HAP-1 (cell line): ENCODE results near the gene ATP9B.
"Not testable (repeated sequence)": the region's sequence is repeated elsewhere in the genome, so short reads cannot be mapped to it uniquely, and the experiment has no call there.

Source experiments
- DNase-seq, 2 experiments: peaks; one replicate each; pipeline ENCODE4 v3.0.0-alpha.2; 2016 to 2020; ENCODE audit warnings: low spot score in 2 of 2
- H3K27me3 ChIP-seq: fragments of 250-450 bp; sonication (Bioruptor Pico); 2 replicates; pipeline ENCODE4 v1.5.1; 2020; ENCODE audit warnings: low read depth, mild to moderate bottlenecking, moderate library complexity
- H3K36me3 ChIP-seq: fragments of 250-450 bp; sonication (Bioruptor Pico); replicated peaks from 2 replicates; pipeline ENCODE4 v1.5.1; 2020; ENCODE audit warnings: mild to moderate bottlenecking
- H3K4me1 ChIP-seq: fragments of 250-450 bp; sonication (Bioruptor Pico); 2 replicates; pipeline ENCODE4 v1.5.1; 2020; ENCODE audit warnings: mild to moderate bottlenecking
- H3K4me3 ChIP-seq: fragments of 250-450 bp; sonication (Bioruptor Pico); 2 replicates; pipeline ENCODE4 v1.5.1; 2020; ENCODE audit warnings: mild to moderate bottlenecking, moderate library complexity
- H3K9me3 ChIP-seq: fragments of 250-450 bp; sonication (Bioruptor Pico); 2 replicates; pipeline ENCODE4 v1.5.1; 2020; ENCODE audit warnings: mild to moderate bottlenecking, moderate library complexity
- in situ Hi-C: fragments of 300-500 bp; cut with MboI; formaldehyde crosslinking; loops from 3 replicates; pipeline ENCODE4 v1.14.3; 2020; ENCODE audit warnings: low sequenced_read_pairs, inconsistent platforms, mixed read lengths

ATP9B gene

DNA sequence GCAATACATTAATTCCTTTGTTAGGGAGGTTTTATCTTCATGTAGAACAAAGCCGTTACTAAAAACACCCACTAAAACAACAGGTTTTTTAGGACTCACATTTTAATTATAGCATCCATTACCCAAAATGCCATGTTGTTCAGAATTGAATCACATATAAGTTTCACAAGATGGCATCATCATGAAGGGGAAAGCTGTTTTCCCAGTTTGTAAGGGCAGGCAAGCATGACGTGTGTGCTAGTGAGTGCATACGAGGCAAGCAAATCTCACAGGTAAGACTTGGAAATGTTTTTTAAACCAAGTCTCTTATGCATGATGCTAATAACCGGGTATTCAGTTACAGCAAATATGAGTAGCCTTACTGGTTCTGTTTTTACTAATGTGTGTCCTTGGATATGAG lies 214.7 kb downstream of the ATP9B start:
- no peak overlapping the region for H3K4me3 ChIP-seq
- H3K27me3 ChIP-seq, result no peaks in the 10 kb centered on the region
- no peaks in the 10 kb centered on the region for H3K9me3 ChIP-seq
- in situ Hi-C loops, result no loop called here
- peaks cover 11% of the 10 kb centered on the region for H3K4me1 ChIP-seq
- H3K36me3 ChIP-seq, result no peaks in the 10 kb centered on the region
- DNase-seq, result peak; percentile 24 to 61

- H3K36me3 ChIP-seq, H3K4me3 ChIP-seq, in situ Hi-C loops, H3K9me3 ChIP-seq, H3K27me3 ChIP-seq, DNase-seq: not testable (repeated sequence)
- H3K4me1 ChIP-seq, result peaks cover 11% of the 10 kb centered on the region
Measured at GRCh38 chr18:79285191-79285590, 216.0 kb downstream of the ATP9B start.

DNA sequence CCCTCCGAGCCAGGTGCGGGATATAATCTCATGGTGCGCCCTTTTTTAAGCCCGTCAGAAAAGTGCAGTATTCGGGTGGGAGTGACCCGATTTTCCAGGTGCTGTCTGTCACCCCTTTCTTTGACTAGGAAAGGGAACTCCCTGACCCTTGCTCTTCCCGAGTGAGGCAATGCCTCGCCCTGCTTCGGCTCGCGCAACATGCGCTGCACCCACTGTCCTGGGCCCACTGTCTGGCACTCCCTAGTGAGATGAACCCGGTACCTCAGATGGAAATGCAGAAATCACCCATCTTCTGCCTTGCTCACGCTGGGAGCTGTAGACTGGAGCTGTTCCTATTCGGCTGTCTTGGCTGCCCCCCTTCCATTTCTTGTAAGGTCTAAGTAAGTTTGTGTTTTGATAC lies 221.2 kb downstream of the ATP9B start:
- H3K9me3 ChIP-seq, DNase-seq, H3K27me3 ChIP-seq, H3K4me3 ChIP-seq, H3K36me3 ChIP-seq, in situ Hi-C loops, H3K4me1 ChIP-seq: not testable (repeated sequence)

GRCh38 chr18:79290876-79291275 lies 221.7 kb downstream of the ATP9B start:
- Histone ChIP-seq H3K4me1 (no peaks in the 10 kb centered on the region), H3K9me3 (no peaks in the 10 kb centered on the region), H3K27me3 (no peaks in the 10 kb centered on the region), H3K4me3 (no peak overlapping the region), H3K36me3 (no peaks in the 10 kb centered on the region)
- DNase-seq, result no peak
- in situ Hi-C loops, result no loop called here

- Histone ChIP-seq H3K36me3 (no peaks in the 10 kb centered on the region), H3K4me1 (no peaks in the 10 kb centered on the region), H3K4me3 (no peak overlapping the region), H3K27me3 (no peaks in the 10 kb centered on the region), H3K9me3 (no peaks in the 10 kb centered on the region)
- no peak for DNase-seq
- in situ Hi-C loops, result no loop called here
Measured at GRCh38 chr18:79294235-79294634, 225.0 kb downstream of the ATP9B start.

GRCh38 chr18:79299272-79299671 lies 230.1 kb downstream of the ATP9B start:
- no peaks in the 10 kb centered on the region for H3K36me3 ChIP-seq
- DNase-seq, result no peak
- H3K27me3 ChIP-seq, result no peaks in the 10 kb centered on the region
- in situ Hi-C loops, result no loop called here
- H3K4me3 ChIP-seq, result no peak overlapping the region
- no peaks in the 10 kb centered on the region for H3K9me3 ChIP-seq
- H3K4me1 ChIP-seq, result no peaks in the 10 kb centered on the region

DNA sequence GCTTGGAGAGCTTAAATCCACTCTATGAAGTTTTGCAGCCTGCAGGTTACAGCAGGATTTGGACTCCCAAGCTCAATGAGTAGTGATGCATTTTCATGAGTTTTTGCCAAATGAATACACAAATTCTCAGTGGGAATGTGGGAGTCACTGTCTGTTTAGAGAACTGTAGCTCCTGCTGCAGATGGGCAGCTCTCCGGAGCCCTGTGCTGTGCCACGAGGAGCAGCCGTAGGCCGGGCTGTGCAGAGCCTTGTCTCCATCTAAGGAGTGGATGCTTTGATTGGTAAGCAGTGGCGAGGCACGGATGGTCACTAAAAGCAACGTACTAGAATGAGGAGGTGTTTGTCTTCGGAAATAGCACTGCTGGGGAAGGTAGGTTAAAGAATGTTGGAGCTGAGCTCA lies 230.5 kb downstream of the ATP9B start:
- Histone ChIP-seq H3K9me3 (no peaks in the 10 kb centered on the region), H3K4me3 (no peak overlapping the region), H3K27me3 (no peaks in the 10 kb centered on the region), H3K4me1 (no peaks in the 10 kb centered on the region), H3K36me3 (no peaks in the 10 kb centered on the region)
- no peak for DNase-seq
- in situ Hi-C loops, result no loop called here

DNA sequence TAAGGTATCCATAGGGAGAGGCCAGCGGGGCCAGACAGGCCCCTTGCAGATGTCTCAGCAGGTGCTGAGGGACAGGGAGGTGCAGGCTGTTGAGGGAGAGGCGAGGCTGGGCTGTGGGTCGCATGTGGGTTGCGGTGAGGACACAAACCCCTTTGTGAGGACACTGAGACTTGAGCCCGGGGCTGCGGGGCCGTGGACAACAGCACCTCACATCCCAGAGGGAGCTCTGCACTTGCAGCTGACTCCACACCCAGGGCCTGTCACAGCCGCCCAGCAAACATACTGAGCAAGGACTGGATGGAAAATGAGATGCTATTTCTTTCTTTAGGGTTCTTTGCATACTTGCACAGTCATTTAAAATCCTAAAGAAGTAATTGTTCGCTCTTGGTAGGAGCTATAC lies 231.2 kb downstream of the ATP9B start:
- Histone ChIP-seq H3K9me3 (no peaks in the 10 kb centered on the region), H3K4me1 (no peaks in the 10 kb centered on the region), H3K4me3 (no peak overlapping the region), H3K36me3 (no peaks in the 10 kb centered on the region), H3K27me3 (no peaks in the 10 kb centered on the region)
- no peak for DNase-seq
- in situ Hi-C loops, result no loop called here

GRCh38 chr18:79302120-79302519 lies 232.9 kb downstream of the ATP9B start:
- in situ Hi-C loops, result no loop called here
- no peak for DNase-seq
- Histone ChIP-seq H3K4me1 (no peaks in the 10 kb centered on the region), H3K27me3 (no peaks in the 10 kb centered on the region), H3K9me3 (no peaks in the 10 kb centered on the region), H3K4me3 (no peak overlapping the region), H3K36me3 (no peaks in the 10 kb centered on the region)

GRCh38 chr18:79305911-79306310 lies 236.7 kb downstream of the ATP9B start:
- Histone ChIP-seq H3K4me3 (no peak overlapping the region), H3K4me1 (no peaks in the 10 kb centered on the region; the same call in 1 of the 2 replicates), H3K27me3 (no peaks in the 10 kb centered on the region), H3K36me3 (no peaks in the 10 kb centered on the region), H3K9me3 (no peaks in the 10 kb centered on the region)
- in situ Hi-C loops, result no loop called here
- DNase-seq, result no peak

GRCh38 chr18:79309614-79310358 lies 240.6 kb downstream of the ATP9B start:
- H3K36me3 ChIP-seq, result no peaks in the 10 kb centered on the region

GRCh38 chr18:79314838-79315388 lies 245.7 kb downstream of the ATP9B start:
- Histone ChIP-seq H3K4me3 (no peak overlapping the region), H3K27me3 (no peaks in the 10 kb centered on the region), H3K4me1 (no peaks in the 10 kb centered on the region), H3K36me3 (no peaks in the 10 kb centered on the region), H3K9me3 (no peaks in the 10 kb centered on the region)
- in situ Hi-C loops, result no loop called here
- DNase-seq, result no peak

More at GRCh38 chr18:79309614-79310358, 240.6 kb downstream of the ATP9B start:
- DNase-seq, result peak in 1 of 2 experiments; percentile 3
- H3K9me3 ChIP-seq, result no peaks in the 10 kb centered on the region
- no peaks in the 10 kb centered on the region for H3K27me3 ChIP-seq
- H3K4me1 ChIP-seq, result no peaks in the 10 kb centered on the region; the same call in 1 of the 2 replicates
- in situ Hi-C loops, result no loop called here
- H3K4me3 ChIP-seq, result no peak overlapping the region

GRCh38 chr18:79315596-79315995 lies 246.4 kb downstream of the ATP9B start:
- Histone ChIP-seq H3K27me3 (no peaks in the 10 kb centered on the region), H3K36me3 (no peaks in the 10 kb centered on the region), H3K9me3 (no peaks in the 10 kb centered on the region), H3K4me1 (no peaks in the 10 kb centered on the region), H3K4me3 (no peak overlapping the region)
- in situ Hi-C loops, result no loop called here
- no peak for DNase-seq

DNA sequence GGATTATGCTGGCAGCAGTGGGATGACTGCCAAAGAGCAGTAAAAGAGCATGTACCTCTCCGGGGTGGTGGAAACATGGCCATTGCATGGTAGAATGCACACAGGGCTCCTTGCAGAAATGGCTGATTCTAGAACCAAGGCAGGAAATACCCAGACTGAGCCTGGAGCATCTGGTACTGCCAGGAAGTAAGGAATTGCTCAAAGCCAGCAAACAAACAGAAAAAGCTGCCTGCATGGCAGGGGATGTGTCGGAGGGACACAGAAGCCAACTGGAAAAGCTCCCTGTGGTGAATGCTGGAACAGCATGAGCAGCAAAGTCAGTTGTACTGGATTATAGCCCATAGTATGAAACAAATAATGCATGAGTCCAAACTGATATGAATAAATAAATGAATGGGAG lies 248.5 kb downstream of the ATP9B start:
- Histone ChIP-seq H3K9me3 (no peaks in the 10 kb centered on the region), H3K4me1 (no peaks in the 10 kb centered on the region), H3K36me3 (no peaks in the 10 kb centered on the region), H3K27me3 (no peaks in the 10 kb centered on the region), H3K4me3 (no peak overlapping the region)
- no peak for DNase-seq
- in situ Hi-C loops, result no loop called here
